ENCODE measurements around the gene FBP1.

Gene FBP1

DNA sequence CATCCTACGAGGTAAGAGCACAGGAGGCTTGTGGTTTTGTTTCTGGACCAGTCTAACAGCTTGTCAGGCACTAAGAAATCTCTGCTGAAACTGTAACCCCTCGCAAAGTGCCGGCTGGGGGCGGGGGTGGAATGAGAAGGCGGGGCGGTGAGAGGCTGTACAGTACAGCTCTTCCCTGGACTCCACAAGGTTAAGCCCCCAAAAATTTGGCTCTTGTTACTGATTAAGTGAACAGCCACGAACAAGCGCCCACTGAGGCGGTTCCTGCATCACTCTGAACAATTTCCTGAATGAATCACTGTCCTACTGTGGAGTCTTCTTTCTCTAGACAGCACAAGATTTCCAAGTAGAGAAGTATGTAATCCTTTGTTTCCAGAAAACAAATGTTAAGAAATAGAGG is 52.5 kb downstream of the FBP1 start:
- no peak for TF ChIP-seq GATA3 (IDR thresholded peaks at IDR 0.05; ENCODE audit: low read depth, low read length)
- no peak for TF ChIP-seq GATA2 (IDR thresholded peaks at IDR 0.05; ENCODE audit: low read depth, low read length)

DNA sequence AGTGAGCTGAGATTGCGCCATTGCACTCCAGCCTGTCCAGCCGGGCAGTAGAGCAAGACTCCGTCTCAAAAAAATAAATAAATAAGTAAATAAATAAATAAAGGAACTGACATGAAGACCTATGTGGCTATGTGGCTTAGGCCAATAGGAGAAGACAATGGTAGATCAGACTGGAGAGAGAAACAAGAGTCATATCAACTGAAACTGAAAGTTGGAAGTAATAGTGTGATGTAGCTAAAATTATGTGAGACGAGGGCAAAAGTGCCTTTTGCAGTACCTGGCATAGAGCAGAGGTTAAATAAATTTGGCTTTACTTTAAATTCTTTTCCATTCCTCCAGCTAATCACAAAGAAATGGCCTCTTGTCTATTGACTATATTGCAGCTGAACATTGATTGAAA is 53.0 kb downstream of the FBP1 start:
- TF ChIP-seq GATA3 (IDR thresholded peaks at IDR 0.05; ENCODE audit: low read depth, low read length), result no peak
- no peak for TF ChIP-seq GATA2 (IDR thresholded peaks at IDR 0.05; ENCODE audit: low read depth, low read length)

DNA sequence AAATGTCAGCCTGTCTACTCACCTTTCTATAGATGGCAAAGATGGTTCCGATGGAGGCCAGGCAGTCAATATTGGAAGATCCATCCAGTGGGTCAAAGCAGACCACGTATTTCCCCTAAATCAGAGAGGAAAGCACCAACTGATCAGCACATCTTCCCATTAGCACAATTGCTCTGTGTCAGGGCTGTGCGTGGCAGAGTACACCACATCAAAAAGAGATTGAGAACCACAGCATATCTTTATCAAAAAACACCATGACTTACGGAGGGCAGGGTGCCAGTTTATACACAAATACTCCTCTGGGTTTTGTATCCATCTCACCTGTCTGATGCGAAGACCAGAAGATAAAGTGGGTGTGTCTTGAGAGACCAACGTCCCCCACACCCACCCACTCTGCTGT is 54.8 kb downstream of the FBP1 start:
- no peak for TF ChIP-seq GATA2 (IDR thresholded peaks at IDR 0.05; ENCODE audit: low read depth, low read length)
- no peak for TF ChIP-seq GATA3 (IDR thresholded peaks at IDR 0.05; ENCODE audit: low read depth, low read length)

DNA sequence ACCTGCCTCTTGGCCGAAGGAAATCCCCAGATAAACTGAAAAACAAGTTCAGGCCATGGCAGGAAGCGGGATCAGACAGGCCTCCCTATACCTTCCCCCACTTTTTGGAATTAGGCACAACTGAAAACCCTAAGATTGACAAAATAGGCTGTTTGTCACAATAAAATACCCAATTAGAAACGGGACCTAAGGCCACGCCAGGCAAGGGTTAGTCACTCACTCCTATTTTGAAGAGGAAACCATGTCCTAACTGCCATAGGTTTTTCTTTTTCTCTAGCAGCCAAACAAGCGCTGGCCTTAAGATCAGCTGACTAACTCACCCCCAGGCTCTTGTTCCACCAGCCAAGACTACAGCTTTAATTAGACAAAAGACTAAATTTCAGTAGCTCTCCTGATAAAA is 57.6 kb downstream of the FBP1 start:
- TF ChIP-seq GATA2 (IDR thresholded peaks at IDR 0.05; ENCODE audit: low read depth, low read length) (no peak), GATA3 (IDR thresholded peaks at IDR 0.05; ENCODE audit: low read depth, low read length) (no peak)

DNA sequence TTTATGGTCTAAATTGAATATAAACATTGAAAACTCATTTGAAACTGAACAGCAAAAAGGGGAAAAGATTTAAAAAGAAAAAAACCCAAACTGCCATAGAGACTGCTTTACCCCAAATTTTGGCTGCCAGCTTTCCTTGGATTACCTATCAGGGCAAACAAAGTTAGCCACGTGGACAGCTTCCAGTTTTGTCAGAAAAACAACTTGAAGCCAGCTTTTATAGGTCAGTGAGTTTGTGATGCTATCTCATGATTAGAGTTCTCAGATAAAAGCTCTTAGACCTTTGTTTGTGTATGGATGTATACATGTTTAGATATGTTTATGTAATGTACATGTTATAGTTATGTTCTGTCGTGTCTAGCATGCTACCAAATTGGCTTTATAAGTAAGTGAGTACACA is 61.7 kb downstream of the FBP1 start:
- no peak for TF ChIP-seq GATA3 (IDR thresholded peaks at IDR 0.05; ENCODE audit: low read depth, low read length)
- no peak for TF ChIP-seq GATA2 (IDR thresholded peaks at IDR 0.05; ENCODE audit: low read depth, low read length)

DNA sequence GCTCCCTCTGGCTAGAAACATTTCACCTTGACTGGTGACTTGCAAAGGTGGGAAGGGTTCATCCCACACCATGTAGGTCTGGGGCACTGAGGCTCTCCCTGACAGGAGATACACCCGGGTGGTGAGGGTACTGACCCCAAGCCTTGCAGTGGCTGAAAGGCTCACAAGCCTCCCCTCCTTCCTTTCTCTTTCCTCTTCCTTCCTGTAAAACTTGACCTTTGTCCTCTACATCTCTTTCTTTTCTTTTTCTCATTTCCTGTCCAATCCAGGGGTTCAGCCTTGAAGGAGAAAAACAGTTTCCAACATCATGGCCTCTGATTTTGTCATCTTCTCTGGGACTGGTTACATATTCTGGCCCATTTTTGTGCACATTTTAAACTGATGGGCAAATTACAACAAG is 62.3 kb downstream of the FBP1 start:
- TF ChIP-seq GATA2 (IDR thresholded peaks at IDR 0.05; ENCODE audit: low read depth, low read length), result no peak
- TF ChIP-seq GATA3 (IDR thresholded peaks at IDR 0.05; ENCODE audit: low read depth, low read length), result no peak

DNA sequence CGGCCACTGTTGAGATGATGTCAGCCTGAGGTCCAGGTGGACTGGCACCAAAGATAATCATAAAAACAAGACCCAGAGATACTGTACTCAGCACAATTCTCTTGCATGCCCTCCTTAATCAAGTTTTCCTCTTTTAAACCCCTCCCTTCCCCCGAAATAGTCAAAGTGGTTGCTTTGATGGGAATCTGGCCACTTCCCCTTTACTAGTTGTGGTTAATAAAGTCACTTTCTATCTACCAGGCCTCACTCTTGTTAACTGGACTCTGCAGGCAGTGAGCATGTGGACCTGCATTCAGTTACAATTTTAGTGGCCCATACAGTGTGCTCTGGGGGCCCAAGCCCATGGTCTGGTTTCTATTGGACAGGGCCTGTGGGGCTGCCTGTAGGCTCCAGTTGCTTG is 63.2 kb downstream of the FBP1 start:
- TF ChIP-seq GATA2 (IDR thresholded peaks at IDR 0.05; ENCODE audit: low read depth, low read length) (no peak), GATA3 (IDR thresholded peaks at IDR 0.05; ENCODE audit: low read depth, low read length) (no peak)

DNA sequence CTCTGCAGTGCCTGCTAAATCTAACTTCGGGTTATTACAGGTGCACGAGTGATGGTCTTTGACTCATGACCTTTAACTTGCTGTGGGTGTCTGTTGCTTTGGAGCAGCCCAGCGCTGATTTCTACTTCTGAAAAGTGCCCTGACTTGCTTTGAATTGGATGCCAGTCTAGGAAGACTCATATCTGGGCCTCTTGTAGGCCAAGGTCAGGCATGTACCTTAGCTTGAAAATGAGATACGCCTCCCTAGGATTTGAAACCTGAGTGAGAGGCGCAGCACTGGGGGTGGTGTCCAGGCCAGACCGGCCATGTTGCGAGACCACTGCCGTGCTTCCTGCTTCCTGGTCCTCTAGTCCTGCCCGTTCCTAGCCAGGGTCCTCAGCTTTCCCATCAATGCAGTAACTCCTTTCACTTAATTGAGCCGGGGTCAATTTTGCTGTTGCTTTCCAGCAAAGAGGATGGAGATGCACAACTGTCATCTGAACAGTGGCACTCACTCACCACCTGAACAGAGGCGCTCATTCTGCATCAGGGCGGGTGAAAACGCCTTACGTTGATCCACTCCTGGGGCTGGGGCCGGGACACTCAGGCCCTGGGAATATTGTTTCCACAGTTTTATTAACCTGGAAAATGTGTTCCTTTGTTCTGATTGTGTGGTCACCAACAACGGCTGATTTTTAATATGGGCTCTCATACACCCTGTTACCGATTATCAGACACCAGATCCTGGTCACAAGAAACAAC is 70.2 kb downstream of the FBP1 start:
- no peak for TF ChIP-seq GATA2 (IDR thresholded peaks at IDR 0.05; ENCODE audit: low read depth, low read length)
- TF ChIP-seq GATA3 (IDR thresholded peaks at IDR 0.05; ENCODE audit: low read depth, low read length), result no peak

DNA sequence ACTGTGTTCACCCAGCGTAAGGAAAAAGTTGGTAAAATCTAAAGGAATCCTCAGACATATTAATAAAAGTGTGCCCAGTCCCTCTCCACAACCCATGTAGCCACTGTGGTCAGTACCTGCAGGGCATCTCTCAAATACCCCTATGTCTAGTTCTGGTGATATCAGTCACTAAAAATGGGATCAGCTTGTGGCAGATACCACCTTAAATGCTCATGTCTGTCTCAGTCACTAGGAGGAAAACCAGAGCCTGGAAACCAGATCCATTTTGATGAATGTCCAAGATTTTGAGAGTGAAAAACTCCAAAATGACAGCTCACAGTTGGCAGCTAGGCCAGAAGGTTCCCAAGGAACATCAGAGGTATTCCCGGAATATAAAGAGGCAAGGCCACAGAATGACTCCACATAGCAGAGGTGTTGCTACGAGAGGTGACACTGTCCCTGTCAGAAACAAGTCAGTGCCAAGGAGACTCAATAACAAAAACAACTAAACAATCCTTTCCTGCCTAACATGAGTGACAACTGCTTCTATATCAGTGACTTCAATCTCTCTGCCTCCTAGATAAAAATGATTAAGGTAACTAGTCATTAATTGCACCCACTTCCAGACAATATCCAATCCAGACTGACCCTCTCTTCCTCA is 70.9 kb downstream of the FBP1 start:
- no peak for TF ChIP-seq GATA2 (IDR thresholded peaks at IDR 0.05; ENCODE audit: low read depth, low read length)

DNA sequence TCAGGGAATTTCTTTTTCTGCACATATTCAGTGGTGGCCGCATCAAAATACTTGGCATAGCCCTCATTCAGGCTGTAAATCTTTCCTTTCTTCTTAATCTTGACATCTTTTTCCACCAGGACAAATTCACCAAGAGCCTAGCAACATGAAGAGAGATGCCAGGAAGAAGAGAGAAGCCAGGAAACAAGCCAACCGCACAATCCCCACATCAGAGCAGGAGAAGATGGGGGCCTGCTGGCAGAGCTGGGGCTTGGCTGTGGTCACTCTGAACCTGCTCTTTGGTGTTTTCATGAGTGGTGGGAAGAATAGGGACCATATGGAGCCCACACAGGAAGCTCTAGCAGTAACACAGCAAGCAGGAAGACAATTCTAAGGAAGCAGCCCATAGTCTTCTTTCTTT is 72.0 kb downstream of the FBP1 start:
- TF ChIP-seq GATA2 (IDR thresholded peaks at IDR 0.05; ENCODE audit: low read depth, low read length) (no peak), GATA3 (IDR thresholded peaks at IDR 0.05; ENCODE audit: low read depth, low read length) (no peak)

DNA sequence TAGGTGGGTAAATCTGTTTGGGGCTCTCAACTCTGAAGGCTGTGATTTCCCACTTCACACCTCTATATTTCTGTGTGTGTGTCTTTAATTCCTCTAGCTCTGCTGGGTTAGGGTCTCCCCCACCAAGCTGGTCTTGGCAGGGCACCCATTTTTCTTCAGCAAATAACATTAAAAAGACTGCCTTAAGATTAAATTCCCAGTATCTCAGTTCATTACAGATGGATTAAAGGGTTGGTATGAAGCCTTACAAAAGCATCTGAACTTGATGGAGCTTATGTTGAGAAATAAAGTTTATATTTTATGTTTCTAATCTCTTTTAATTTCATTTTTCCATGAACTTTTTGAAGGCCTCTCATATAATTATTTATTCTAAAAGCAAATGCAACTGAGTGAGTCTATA is 72.8 kb downstream of the FBP1 start:
- TF ChIP-seq GATA2 (IDR thresholded peaks at IDR 0.05; ENCODE audit: low read depth, low read length) (no peak), GATA3 (IDR thresholded peaks at IDR 0.05; ENCODE audit: low read depth, low read length) (no peak)

DNA sequence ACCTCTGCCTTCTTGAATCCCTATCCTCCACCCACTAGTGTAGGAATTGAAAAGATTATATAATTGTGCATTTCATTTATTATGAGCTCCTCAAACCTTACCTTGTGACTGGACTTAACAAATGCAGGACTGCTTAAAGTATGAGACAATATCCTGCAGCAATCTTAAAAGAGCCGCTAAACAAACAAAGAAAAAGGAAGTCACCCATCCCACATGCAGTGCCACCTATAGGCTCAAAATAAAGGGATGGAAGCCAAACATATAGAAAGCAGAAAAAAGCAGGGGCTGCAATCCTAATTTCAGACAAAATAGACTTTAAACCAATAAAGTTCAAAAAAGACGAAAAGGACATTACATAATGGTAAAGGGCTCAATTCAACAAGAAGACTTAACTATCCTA is 75.8 kb downstream of the FBP1 start:
- TF ChIP-seq GATA2 (IDR thresholded peaks at IDR 0.05; ENCODE audit: low read depth, low read length) (no peak), GATA3 (IDR thresholded peaks at IDR 0.05; ENCODE audit: low read depth, low read length) (no peak)

DNA sequence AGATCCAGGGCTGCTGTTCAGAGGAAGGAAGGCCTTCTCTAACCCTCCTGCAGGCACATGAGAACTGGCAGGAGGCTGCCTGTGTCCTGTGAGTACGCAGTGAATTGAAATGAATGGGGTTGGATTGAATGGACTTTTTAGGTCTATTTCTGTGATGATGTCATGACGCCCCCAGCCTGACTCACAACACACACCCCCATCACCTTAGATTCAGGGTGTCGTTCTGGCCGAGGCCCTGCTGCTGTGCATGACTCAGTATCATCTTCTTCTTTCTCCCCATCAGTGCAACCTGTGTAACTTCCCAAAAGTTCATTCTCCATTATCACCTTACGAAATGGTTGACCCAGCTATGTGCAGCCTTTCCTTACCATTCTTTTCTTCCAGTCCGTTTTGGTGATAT is 79.1 kb downstream of the FBP1 start:
- TF ChIP-seq GATA3 (IDR thresholded peaks at IDR 0.05; ENCODE audit: low read depth, low read length) (no peak), GATA2 (IDR thresholded peaks at IDR 0.05; ENCODE audit: low read depth, low read length) (no peak)

DNA sequence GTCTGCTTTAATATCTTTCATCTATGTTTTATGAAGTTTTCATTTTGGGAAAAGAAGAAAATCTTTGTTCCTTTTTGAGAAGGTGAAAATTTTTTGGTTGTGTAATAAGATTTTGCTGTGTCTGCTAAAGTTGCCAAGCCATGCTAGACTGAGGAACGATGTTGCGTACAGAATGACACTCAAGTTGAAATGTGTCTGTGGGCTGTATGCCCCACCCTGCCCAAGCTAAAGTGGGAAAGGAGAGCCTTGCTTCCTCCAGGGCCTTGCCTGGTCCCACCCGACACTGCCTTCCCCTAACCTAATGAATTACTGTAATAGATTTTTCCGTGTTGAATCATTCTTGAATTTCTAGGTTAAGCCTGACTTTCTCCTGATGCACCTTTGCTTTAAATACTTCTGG is 81.9 kb downstream of the FBP1 start:
- TF ChIP-seq GATA3 (IDR thresholded peaks at IDR 0.05; ENCODE audit: low read depth, low read length) (no peak), GATA2 (IDR thresholded peaks at IDR 0.05; ENCODE audit: low read depth, low read length) (no peak)
